Measurements from ENCODE around the gene TNNI2. TPM values are rescaled to one million over a fixed set of nuclear protein-coding genes. Genes with fewer than 3 reads are reported as not detected.

The TNNI2 gene
- polyA plus RNA-seq, 1 of the 3 experiments (the other 2 are of a cell fraction) = not detected

- H3K4me2 ChIP-seq = peak overlapping the region; percentile 69; the same call in 1 of the 2 replicates
- H3K27me3 ChIP-seq (ENCODE audit: insufficient read depth) = no peaks in the 10 kb centered on the region
- H2AFZ ChIP-seq (ENCODE audit: low read depth) = no peak overlapping the region
- no peaks in the 10 kb centered on the region for H3K36me3 ChIP-seq (replicated peaks in 1 of 2; ENCODE audit: control insufficient read depth in 1 of 2, insufficient read depth in 2 of 2, low read length in 1 of 2)
- H3F3A ChIP-seq (replicated peaks; ENCODE audit: insufficient read depth) = no peaks in the 10 kb centered on the region
- no peak overlapping the region for H3K4me3 ChIP-seq (ENCODE audit: low read depth in 2 of 2, low read length in 1 of 2)
- no peak overlapping the region for H3K9ac ChIP-seq
- WGBS (ENCODE audit: low lambda C conversion rate) = 83% methylated on average over 22 of the region's 30 CpGs
- no peaks in the 10 kb centered on the region for H3K9me2 ChIP-seq
- peaks cover 18 to 44% of the 10 kb centered on the region in 2 experiments; a peak in 3 of 4 replicates for H3K4me1 ChIP-seq (ENCODE audit: control insufficient read depth in 1 of 2, insufficient read depth in 2 of 2, low read depth in 1 of 2, low read length in 1 of 2)
- TF ChIP-seq POLR2AphosphoS5 (IDR thresholded peaks at IDR 0.05; ENCODE audit: low read depth, low read length) = no peak
- TF ChIP-seq MAX (IDR thresholded peaks at IDR 0.05; ENCODE audit: low read depth) = no peak
- TF ChIP-seq TEAD4 (IDR thresholded peaks at IDR 0.05; ENCODE audit: borderline replicate concordance, insufficient read depth) = no peak
- no peak for TF ChIP-seq FOXM1 (IDR thresholded peaks at IDR 0.05; ENCODE audit: low read depth)
- TF ChIP-seq RCOR1 (IDR thresholded peaks at IDR 0.05; ENCODE audit: low read length) = no peak
- TF ChIP-seq, protein P1, sequence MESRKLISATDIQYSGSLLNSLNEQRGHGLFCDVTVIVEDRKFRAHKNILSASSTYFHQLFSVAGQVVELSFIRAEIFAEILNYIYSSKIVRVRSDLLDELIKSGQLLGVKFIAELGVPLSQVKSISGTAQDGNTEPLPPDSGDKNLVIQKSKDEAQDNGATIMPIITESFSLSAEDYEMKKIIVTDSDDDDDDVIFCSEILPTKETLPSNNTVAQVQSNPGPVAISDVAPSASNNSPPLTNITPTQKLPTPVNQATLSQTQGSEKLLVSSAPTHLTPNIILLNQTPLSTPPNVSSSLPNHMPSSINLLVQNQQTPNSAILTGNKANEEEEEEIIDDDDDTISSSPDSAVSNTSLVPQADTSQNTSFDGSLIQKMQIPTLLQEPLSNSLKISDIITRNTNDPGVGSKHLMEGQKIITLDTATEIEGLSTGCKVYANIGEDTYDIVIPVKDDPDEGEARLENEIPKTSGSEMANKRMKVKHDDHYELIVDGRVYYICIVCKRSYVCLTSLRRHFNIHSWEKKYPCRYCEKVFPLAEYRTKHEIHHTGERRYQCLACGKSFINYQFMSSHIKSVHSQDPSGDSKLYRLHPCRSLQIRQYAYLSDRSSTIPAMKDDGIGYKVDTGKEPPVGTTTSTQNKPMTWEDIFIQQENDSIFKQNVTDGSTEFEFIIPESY (IDR thresholded peaks at IDR 0.05; ENCODE audit: borderline replicate concordance, low read depth) = no peak
- TF ChIP-seq FOXJ3 (CRISPR knock-in tag; IDR thresholded peaks at IDR 0.05) = no peak
- no peaks in the 10 kb centered on the region for H4K20me1 ChIP-seq (ENCODE audit: insufficient read depth)
- CTCF ChIA-PET = interaction anchor here (1.8 to 2.8 kb wide), 3 partner anchors 17 to 286 kb away, joined by 4 to 11 read pairs (median 9); no protein-coding TSS in a partner anchor
- no peaks in the 10 kb centered on the region for H3K79me2 ChIP-seq (ENCODE audit: insufficient read depth)
- H3K9me3 ChIP-seq = no peaks in the 10 kb centered on the region
- DNase-seq = peak; percentile 77
- peak overlapping the region; percentile 50 to 61; a peak in 3 of 4 replicates for H3K27ac ChIP-seq (ENCODE audit: low read depth in 2 of 2, low read length in 1 of 2)
- POLR2A ChIA-PET = no interaction called here
These were observed 26.3 kb downstream of the TNNI2 start for GRCh38 chr11:1864831-1865665.

GRCh38 chr11:1866226-1866625, 27.4 kb downstream of the TNNI2 start:
- H3K27ac ChIP-seq (ENCODE audit: low read depth in 2 of 2, low read length in 1 of 2) = no peak overlapping the region
- ChIA-PET CTCF (interaction anchor here (0.7 to 2.8 kb wide), 7 partner anchors 10 to 290 kb away, joined by 3 to 11 read pairs (median 4); no protein-coding TSS in a partner anchor), POLR2A (no interaction called here)
- WGBS (ENCODE audit: low lambda C conversion rate) = 80% methylated on average over 1 of the region's 8 CpGs
- no peaks in the 10 kb centered on the region for H3F3A ChIP-seq (replicated peaks; ENCODE audit: insufficient read depth)
- H3K4me1 ChIP-seq (ENCODE audit: control insufficient read depth in 1 of 2, insufficient read depth in 2 of 2, low read depth in 1 of 2, low read length in 1 of 2) = peaks cover 18 to 44% of the 10 kb centered on the region in 2 experiments; a peak in 3 of 4 replicates
- H2AFZ ChIP-seq (ENCODE audit: low read depth) = no peak overlapping the region
- H3K79me2 ChIP-seq (ENCODE audit: insufficient read depth) = no peaks in the 10 kb centered on the region
- H3K4me3 ChIP-seq (ENCODE audit: low read depth in 2 of 2, low read length in 1 of 2) = no peak overlapping the region
- no peaks in the 10 kb centered on the region for H3K27me3 ChIP-seq (ENCODE audit: insufficient read depth)
- no peaks in the 10 kb centered on the region for H4K20me1 ChIP-seq (ENCODE audit: insufficient read depth)
- no peaks in the 10 kb centered on the region for H3K9me3 ChIP-seq
- H3K9ac ChIP-seq = no peak overlapping the region
- H3K36me3 ChIP-seq (replicated peaks in 1 of 2; ENCODE audit: control insufficient read depth in 1 of 2, insufficient read depth in 2 of 2, low read length in 1 of 2) = no peaks in the 10 kb centered on the region
- H3K4me2 ChIP-seq = no peak overlapping the region
- no peaks in the 10 kb centered on the region for H3K9me2 ChIP-seq
- DNase-seq = no peak
- TF ChIP-seq RXRA (IDR thresholded peaks at IDR 0.05; ENCODE audit: borderline replicate concordance, low read depth) (no peak), NRF1 (IDR thresholded peaks at IDR 0.05; ENCODE audit: low read depth, low read length) (no peak), SMC3 (IDR thresholded peaks at IDR 0.05; ENCODE audit: low read depth, low read length) (no peak), MEF2A (IDR thresholded peaks at IDR 0.05; ENCODE audit: borderline replicate concordance, low read depth) (no peak), FOSL2 (IDR thresholded peaks at IDR 0.05; ENCODE audit: borderline replicate concordance, low read depth) (no peak), MAX (IDR thresholded peaks at IDR 0.05; ENCODE audit: low read depth) (no peak), RCOR1 (IDR thresholded peaks at IDR 0.05; ENCODE audit: low read length) (no peak), TCF12 (IDR thresholded peaks at IDR 0.05) (no peak), EZH2phosphoT487 (IDR thresholded peaks at IDR 0.05; ENCODE audit: borderline replicate concordance, low read depth) (no peak), NFIC (IDR thresholded peaks at IDR 0.05; ENCODE audit: borderline replicate concordance) (no peak), MXI1 (IDR thresholded peaks at IDR 0.05; ENCODE audit: low read depth, low read length) (no peak), GABPA (IDR thresholded peaks at IDR 0.05; ENCODE audit: low read depth) (no peak), EP300 (IDR thresholded peaks at IDR 0.05; ENCODE audit: borderline replicate concordance in 1 of 2, low read depth in 1 of 2, low read length in 1 of 2) (no peak), REST (IDR thresholded peaks at IDR 0.05; ENCODE audit: low read depth, low read length) (no peak), FOXJ3 (CRISPR knock-in tag; IDR thresholded peaks at IDR 0.05) (no peak), TAF1 (IDR thresholded peaks at IDR 0.05; ENCODE audit: borderline replicate concordance, low read depth, low read length) (no peak)

Measured in SK-N-SH (cell line).